Esophagus mucosa (tissue), 1 donor: ENCODE results near the gene MOGAT2. TPM values are rescaled to one million over a fixed set of nuclear protein-coding genes. Genes with fewer than 3 reads are reported as not detected.
A peak's percentile ranks its signal among the peaks of the same experiment; 100 is the strongest.

Experiments used
- ATAC-seq: fragments of 200-7000 bp; cut with Tn5 transposase; one replicate; pipeline ENCODE4 v1.9.1; 2020
- total RNA-seq: library from RNA; stranded (reverse); gene quantifications from one replicate; pipeline ENCODE4 v1.2.4, GENCODE V29; 2023
- donor health status: DM: yes; HTN: yes; CAD: no.

The MOGAT2 gene
- total RNA-seq, 1 donor from 2014 or later, result 0.60 TPM

DNA sequence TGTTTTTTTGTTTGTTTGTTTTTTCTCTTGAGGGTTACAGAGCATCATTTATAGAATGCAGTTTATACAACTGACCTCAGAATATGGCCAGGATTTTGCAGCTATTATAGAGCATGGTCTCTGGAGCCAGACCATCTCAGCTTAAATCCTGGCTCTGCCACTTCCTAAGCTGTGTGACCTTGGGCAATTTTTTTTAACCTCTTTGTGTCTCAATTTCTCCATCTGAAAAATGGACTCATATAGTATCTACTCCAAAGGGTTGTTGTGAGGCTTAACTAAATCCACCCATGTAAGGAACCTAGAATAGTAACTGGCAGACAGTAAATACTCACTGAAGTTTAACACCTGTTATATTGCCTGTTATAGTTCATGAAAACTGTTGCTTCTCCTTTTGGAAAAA is 42.6 kb downstream of the MOGAT2 start:
- no peak for ATAC-seq

DNA sequence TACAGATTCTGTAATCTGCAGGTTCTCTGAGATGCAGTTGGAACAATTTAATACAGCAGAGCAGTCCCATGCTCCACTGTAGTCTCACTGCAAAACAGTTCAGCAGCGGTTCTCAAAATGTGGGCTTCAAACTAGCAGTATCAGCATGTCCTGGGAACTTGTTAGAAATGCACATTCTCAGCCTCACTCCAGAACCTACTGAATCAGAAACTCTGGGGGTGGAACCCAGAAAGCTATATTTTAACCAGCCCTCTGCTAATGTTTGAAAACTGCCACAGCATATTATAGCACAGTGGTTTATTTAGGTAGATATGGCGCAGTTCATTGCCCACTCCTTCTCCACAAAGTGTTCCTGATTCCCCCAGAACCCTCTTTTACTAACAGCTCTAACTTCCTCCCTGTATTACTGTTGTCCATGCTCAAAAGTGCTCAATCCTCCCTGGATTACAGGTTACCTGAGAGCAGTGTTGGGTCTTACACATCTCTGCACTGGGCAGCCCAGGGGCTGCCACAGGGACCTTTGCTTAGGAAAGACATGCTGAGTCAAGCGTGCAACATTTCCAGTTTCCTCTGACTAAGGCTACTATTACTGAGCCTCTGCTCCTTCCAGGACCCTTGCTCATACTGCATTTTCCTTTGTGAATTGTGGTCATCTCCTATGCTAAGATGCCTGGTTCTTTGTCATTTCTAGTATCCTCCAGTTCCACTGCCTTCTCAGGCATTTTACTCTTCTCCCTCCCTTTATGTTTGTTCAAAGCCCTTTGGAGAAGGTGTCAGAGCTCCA is 43.3 kb downstream of the MOGAT2 start:
- no peak for ATAC-seq

DNA sequence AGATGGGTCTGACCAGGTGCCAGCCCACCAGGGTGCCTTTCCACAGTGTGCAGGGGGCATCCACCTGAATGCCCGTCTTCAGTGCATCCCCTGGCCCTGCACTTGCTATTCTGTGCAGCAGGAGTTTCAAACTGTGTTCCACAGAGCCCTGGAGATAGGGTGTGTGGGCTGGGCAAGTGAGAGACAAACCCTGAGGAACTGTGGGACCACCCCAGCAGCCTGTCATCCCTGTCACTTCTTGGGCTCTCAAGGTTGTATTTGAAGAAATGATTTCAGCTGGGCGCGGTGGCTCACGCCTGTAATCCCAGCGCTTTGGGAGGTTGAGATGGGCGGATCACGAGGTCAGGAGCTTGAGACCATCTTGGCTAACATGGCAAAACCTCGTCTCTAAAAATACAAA is 44.5 kb downstream of the MOGAT2 start:
- ATAC-seq, result no peak

DNA sequence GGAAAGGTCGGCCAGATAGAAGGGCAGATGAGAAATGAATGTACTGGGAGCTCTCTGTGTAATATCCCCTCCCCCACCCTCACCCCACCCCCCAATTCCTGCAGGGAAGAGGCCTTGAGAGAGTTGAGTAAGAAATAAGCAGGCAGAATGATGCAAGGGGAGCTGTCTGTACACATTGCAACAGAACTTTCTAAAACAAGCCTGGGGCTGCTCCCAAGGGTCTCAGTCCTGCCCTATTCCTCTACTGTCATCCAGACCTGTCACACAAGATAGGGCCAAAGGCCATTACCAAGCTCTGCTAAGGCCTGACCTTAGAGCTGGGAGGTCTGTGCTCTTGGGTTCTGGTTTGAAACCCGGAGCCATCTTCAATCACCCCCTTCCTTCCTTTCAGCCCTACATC is 45.2 kb downstream of the MOGAT2 start:
- ATAC-seq, result no peak

DNA sequence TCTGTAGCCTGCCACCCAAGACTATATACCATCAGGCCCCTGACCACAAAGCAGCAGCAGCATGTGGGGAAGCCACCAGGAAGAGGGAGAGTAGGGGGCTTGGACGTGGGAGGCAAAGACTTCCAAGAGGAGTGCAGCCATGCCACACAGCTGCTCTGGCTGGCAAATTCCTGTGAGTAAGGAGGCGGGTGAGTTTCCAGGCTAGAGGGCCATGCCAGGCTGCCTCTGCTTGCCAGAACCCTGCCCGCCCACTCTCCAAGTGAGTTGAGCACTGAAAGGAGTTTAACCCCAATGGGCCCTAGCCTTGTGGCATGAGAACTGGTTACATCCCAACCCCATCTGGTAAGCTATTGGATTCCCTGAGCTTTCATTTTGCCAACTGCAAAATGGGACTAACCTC is 46.2 kb downstream of the MOGAT2 start:
- ATAC-seq, result no peak

DNA sequence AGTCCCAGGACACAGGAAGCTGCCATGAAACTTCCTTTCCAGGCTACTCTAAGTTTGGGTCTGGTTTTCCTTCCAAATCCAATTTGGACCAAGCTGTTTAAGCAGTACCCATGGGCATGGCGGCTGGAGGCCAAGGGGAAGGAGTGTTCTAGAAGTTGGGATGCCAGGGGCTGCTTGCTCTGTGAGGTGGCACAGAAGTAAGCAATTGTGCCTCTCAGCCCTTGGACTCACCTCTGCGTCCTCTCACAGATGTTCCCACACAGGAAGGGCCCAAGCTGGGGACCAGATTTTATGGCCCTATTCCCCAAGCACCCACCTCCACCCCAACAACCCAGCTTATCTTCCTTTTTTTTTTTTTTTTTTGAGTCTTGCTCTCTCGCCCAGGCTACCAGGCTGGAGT is 47.5 kb downstream of the MOGAT2 start:
- no peak for ATAC-seq

DNA sequence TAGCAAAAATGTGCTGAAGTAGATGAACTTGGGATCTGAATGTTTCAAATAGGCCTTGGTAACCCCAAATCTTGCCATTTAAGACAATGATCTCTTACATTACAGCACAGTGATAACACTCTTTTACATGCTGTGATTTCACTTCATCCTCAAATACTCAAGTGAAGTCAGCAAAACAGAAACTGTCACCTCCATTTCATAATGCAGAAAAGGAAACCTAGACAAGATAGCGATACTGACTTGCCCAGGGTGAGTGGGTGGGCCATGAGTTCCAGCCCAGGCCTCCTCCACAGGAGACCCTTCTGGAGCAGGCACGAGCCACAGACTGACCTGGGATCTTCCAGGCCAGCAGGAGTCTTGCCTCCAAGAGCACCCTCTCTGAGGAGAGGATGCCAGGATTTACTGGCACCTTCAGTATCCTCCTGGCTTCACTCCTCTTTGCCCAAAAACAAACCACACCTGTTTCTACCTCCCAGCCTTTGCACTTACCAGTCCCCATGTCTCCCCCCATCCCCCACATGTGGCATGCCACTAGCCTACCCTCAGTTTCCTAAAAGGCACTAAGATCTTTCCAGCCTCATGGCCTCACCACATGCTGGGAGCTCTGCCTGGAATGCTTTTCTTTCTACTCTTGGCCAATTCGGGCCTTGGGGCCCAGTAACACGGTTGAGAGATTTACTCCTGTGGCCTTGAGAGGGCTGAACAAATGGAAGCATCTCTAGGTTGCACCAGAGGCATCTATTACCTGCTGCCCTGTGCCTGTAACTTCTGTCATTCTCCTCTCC is 49.0 kb downstream of the MOGAT2 start:
- ATAC-seq, result no peak

DNA sequence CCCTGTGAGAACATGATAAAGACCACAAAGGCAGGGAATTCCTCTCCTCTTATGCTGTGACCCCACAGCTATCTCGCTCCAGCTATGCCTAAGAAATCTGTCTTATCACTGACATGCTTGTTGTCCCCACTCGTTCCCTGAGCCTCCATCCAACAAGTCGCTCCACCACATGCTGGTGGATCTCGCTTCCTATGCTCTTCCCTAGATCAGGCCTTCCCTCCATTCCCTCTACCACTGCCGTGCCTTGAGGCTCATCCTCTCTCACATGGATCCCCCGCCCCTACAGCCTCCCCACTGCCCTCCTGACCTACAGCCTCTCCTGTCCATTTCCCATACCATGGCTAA is 49.6 kb downstream of the MOGAT2 start:
- no peak for ATAC-seq

DNA sequence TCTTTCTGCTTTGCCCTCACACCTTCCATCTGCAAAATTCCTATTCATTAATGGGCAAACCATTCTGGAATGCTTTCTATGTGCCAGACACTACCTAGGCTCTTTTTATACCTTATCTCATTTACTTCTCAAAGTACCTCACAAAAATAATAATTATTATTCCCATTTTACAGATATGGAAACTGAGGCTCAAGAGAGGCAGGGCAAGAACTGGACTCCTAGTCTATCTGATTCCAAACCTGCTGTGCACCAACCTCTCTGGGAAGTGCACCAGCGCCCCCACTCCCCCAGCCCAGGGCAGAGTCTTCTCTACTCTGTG is 50.1 kb downstream of the MOGAT2 start:
- ATAC-seq, result no peak

DNA sequence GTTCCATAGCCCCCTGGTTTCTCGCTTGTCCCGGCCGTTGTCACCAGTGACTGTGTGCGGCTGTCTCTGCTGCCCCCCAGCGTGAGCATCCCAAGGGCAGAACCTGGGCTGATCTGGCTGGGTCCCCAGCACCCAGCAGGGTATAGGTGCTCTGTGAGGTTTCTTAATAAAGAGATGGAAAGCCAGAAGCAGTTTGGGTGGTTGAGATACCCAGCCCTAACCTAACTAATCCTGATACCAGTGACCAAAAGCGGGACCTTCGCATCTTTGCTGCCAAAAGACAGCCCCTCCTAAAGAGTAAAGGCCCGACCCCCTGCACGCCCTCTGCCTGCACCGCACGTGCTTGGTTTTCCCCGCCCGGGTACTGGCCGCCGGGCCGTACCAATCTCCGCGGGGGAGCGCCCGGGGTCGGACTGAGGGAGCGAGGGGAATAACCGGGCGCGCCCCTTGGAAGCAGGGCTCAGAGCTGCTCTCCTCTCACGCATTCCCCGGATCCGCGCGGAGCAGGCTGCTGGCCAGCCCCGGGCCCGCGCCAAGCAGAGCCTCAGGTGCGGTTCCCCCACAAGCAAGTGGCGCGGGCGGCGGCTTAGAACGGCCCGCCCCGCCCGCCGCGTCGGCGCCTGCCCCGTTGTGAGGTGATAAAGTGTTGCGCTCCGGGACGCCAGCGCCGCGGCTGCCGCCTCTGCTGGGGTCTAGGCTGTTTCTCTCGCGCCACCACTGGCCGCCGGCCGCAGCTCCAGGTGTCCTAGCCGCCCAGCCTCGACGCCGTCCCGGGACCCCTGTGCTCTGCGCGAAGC is 50.7 kb downstream of the MOGAT2 start, which contains the start of gene DGAT2:
DGAT2 (plus strand) TSS at position 667 of the 797 bp plus-strand sequence. CDS start 214 bp downstream, outside the sequence.
- ATAC-seq, result peak; percentile 66

DNA sequence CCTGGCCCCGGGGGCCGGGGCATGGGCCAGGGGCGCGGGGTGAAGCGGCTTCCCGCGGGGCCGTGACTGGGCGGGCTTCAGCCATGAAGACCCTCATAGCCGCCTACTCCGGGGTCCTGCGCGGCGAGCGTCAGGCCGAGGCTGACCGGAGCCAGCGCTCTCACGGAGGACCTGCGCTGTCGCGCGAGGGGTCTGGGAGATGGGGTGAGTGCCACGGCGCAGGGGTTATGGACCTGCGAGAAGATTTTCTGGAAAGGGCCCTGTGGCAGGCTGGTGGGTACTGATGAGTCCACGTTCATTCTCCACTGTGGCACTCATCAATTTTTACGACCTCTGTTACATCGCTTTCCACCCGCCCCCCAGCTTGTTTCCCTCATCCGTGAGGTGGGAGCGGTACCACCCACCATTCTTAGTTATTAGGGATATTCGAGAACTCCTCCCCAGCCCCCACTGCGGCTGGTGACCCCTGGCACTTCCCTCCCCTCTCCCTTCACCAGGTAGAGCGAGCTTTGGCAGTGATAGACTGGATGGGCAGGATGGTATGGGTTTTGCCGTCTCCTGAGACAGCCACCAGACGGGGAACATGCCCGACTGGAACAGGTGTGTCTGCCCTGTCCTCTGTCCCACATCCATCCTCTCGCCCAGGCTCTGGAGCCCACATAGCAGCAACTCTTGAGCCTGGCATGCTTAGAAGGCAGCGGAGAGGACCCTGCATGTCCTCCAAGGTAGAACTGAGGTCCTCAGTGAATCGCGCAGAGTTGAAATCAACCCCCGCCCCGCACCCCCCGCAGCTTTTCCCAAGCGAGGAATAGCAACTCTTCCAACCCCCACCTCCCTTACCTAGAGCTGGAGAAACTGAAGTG is 51.5 kb downstream of the MOGAT2 start:
- ATAC-seq, result peak; percentile 47

DNA sequence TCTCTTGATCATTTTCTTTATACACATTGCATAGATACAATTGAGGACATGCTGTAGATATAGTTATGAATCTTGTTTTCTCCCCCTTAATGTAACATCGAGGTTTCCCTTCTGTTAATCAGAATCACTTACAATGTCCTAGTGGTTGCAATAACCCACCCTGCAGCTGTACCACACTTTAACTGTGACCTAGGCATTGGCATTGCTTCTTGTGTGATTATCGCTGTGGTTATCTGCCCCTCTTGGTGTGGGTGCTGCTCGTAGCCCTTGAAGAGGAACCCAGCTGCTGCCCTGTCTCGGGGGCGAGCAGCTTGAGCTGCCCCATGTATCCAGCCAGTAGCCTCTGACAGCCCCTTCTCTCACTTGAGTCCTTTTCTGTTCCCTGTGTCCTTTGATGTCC is 52.5 kb downstream of the MOGAT2 start:
- no peak for ATAC-seq

DNA sequence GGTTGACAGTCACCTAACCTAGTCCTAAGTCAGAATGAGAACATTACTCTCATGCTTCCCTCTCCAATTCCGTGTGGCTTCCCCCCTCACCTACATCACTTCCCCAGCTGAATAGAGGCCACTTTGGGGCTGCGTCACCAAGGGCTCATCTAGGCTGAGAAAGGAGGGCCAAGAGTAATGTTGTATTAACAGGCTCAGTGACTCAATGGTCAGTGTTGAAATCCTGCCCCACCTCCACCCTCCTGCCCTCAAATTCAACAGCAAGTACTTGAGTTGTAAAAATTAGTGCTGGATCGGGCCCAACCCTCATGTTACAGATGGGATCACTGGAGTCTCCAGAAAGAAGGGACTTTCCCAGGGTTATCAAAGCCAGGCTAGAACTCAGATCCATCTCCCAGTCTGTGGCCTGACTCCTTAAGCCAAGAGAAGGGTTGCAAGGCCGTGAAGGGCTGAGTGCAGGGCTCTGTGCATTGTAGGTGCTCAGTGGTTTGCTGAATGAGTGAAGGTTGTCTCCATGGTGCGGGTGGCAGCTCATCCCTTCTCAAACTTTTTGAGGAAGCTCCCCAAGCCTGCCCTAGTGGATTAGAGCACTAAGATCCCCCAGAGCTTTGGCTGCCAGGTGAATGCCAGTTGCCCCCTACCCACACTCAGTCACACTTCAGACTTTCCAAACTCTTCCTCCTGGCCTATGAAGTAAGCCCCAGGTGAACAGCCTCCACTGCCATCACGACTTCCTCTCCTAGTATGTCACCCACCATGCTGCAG is 54.2 kb downstream of the MOGAT2 start:
- ATAC-seq, result peak; percentile 53

DNA sequence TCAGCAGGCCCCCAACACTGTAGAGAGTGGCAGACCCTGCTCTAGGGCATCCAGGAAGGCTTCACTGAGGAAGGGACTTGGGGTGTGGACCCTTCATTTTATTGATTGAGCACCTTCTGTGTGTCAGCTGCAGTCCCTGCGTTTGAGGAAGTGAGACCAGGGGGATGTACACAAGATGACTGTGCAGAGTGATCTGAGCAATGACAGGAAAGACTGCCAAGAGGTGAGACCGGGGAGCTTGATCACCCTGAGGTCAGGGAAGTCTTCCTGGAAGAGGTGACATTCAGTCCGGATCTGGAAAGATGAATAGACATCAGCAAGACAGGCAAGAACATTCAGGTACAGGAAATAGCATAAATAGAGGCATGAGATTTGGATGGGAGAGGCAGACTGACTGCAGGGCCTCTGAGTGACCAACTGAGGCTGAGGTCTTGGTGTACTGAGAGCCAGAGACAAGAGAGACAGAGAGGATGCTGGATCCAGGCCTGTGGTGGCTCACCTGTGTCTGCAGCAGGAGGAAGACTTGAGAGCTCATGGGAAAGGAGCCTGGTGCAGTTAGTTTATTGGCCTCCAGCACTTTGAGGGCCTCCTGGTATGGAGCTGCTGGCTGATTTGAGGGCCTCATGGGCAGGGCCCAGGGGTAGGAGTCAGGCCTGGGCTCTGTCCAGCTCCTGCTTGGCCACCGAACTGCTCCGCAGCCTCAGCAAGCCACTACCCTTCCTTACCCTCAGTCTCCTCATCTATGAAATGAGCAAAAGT is 56.1 kb downstream of the MOGAT2 start:
- ATAC-seq, result peak; percentile 56

DNA sequence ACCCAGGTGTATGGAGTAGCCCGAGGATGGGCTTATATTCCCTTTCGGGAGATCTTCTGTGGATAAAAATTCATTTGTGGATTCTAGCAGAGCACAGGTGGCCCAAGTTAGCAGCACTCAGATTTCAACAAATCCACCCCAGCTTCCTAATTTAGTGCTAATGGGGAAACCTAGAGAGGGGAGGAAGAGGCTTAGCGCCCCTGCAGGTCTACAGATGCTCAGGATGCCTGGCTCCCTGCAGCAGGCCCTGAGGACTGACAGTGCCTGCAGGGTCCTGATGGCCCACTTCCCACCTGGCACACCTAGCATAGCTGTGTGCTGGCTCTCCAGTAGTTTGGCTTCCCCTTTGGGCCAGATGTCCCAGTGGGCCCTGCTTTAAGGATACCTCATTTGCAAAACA is 57.4 kb downstream of the MOGAT2 start:
- no peak for ATAC-seq

DNA sequence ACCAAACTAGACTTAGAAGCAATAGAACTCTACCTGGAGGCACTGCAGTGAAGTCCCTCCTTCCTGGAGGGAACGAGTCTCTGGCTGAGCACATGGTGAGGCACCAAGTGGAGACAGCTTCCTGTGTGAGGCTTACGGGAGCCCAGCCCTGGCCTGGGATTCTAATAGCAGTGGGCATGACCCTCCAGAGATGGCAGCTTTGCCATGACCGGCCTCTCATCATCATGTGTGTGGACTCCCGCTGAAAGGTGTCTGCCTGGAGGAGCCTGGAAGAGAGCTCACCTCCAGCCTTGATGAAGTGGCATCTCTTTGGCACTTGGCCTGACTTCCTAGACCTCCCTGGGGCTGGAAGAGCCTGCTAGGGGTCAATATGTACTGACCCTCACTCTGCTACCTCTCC is 58.9 kb downstream of the MOGAT2 start:
- no peak for ATAC-seq

DNA sequence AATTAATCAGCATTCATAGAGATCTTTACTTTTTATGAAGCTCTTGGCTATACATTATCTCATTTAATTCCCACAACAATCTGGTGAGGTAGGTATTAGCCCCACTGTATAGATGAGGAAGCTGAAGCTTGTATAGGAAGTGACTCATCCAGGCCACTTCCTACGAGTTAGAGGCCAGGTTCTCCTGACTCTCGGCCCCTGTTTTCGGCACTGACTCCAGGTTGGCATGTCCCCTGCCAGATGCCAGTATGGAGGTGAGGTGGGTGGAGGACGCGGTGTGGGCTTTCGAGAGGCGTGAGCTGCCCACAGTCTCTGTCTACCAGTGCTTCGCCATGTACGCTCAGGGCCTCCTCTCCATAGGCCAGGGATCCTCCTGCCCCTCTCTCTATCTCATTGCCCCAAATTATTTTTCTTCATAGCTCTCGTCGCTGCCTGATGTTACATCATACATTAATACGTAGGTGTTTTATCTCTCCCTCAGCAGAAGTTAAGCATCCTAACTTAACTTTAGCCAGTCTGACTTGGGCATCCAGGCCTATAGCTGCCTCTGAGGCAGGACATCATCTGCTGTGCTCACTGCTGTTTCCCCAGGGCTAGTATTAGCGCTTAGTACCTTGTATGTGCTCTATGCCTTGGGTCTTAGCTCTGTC is 59.9 kb downstream of the MOGAT2 start:
- peak; percentile 26 for ATAC-seq

DNA sequence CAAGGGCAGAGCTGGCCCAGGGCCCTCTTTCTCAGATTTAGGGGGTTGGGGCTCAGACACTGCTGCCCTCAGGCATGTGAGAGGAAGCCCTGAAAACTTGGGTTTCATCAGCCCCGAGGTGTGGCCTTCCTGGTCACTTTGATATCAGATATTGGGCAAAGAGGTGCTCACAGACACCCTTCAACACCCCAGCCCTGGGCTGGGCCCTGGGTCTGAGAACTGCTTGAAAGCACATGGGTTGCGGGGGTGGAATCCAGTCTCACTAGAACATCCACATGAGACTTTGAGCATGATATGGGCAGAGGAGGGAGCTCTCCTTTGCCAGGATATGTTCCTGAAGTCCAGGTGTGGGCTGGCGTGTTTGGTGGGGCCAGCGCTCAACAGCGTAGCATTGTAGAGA is 61.3 kb downstream of the MOGAT2 start:
- ATAC-seq, result no peak

DNA sequence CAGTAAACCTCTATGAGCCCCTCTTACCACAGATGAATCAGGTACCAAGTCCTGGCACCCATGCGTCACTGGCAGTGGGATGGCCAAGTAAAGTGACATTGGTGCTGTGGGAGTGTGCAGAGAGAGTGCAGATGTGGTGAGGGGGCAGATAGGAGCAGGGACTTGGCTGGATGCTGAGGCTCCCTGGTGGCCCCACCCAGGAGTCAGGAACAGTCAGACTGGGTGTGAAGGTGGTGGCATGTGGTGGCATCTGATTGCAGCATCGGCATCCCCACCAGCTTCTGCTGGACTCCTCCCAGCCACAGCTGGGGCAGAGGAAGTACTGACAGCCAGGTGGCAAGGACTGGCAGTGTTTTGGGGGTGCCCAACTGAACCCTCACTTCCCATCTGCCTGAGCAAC is 62.3 kb downstream of the MOGAT2 start:
- no peak for ATAC-seq

DNA sequence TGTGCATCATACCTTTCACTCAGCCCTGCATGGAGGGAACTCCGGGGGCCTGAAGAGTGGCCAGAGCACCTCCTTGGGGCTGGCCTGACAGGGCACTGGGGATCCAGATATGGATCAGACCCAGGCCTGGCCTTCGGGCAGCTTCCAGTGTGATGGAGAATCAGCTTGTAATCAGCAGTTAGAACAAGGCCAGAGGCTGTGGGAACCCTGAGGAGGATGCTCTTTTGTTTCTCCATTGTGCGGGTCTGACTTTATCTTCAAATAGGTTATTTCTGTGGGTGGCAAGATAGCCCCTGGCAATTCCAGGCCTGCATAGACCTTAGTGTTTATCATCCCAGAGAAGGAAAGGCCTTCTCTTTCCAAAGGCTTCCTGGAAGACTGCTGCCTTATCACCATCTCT is 63.2 kb downstream of the MOGAT2 start:
- no peak for ATAC-seq
